Endodermal cell (in vitro differentiated cells): ENCODE measurements around the gene FARP1. TPM values are rescaled to one million over a fixed set of nuclear protein-coding genes. Genes with fewer than 3 reads are reported as not detected.

Experiments
- DNase-seq: peaks from one replicate; pipeline ENCODE4 v3.0.0-alpha.2; 2017
- H3K27ac ChIP-seq: 2 replicates; pipeline ENCODE4 v1.5.1; 2013; ENCODE audit warnings: mild to moderate bottlenecking, low read depth, low read length, moderate library complexity
- H3K27me3 ChIP-seq: 2 replicates; pipeline ENCODE4 v1.6.1; 2013; ENCODE audit warnings: mild to moderate bottlenecking, low read length, moderate library complexity; ENCODE audit not compliant: insufficient read depth, control insufficient read depth, poor library complexity, severe bottlenecking
- H3K36me3 ChIP-seq: 2 replicates; pipeline ENCODE4 v1.7.0; 2013; ENCODE audit warnings: mild to moderate bottlenecking, low read length, moderate library complexity; ENCODE audit not compliant: control insufficient read depth, insufficient read depth
- H3K4me1 ChIP-seq: one replicate; pipeline ENCODE4 v1.7.0; 2013; ENCODE audit warnings: low read length; ENCODE audit not compliant: control insufficient read depth, insufficient read depth
- H3K4me3 ChIP-seq: 2 replicates; pipeline ENCODE4 v1.5.1; 2013; ENCODE audit warnings: mild to moderate bottlenecking, low read length, moderate library complexity
- H3K9ac ChIP-seq: 2 replicates; pipeline ENCODE4 v1.6.1; 2013; ENCODE audit warnings: mild to moderate bottlenecking, low read length, moderate library complexity; ENCODE audit not compliant: poor library complexity, severe bottlenecking; ENCODE audit errors: extremely low read depth
- H3K9me3 ChIP-seq: 2 replicates; pipeline ENCODE4 v1.6.1; 2013; ENCODE audit warnings: mild to moderate bottlenecking, low read length, moderate library complexity; ENCODE audit not compliant: control insufficient read depth
- H3K27ac Mint-ChIP-seq: 2 replicates; pipeline ENCODE4 v1.8.0; 2020; ENCODE audit warnings: mixed read lengths
- H3K27me3 Mint-ChIP-seq: 2 replicates; pipeline ENCODE4 v1.8.0; 2021; ENCODE audit warnings: mild to moderate bottlenecking, mixed read lengths; ENCODE audit not compliant: insufficient read depth
- H3K36me3 Mint-ChIP-seq: 2 replicates; pipeline ENCODE4 v1.8.0; 2020; ENCODE audit warnings: low read depth, mixed read lengths
- H3K4me1 Mint-ChIP-seq: 2 replicates; pipeline ENCODE4 v1.8.0; 2020; ENCODE audit warnings: mixed read lengths
- H3K4me3 Mint-ChIP-seq: 2 replicates; pipeline ENCODE4 v1.8.0; 2020; ENCODE audit warnings: mild to moderate bottlenecking, moderate library complexity, mixed read lengths
- H3K9me3 Mint-ChIP-seq: 2 replicates; pipeline ENCODE4 v1.8.0; 2020; ENCODE audit warnings: mild to moderate bottlenecking, mixed read lengths
- WGBS, 2 experiments: methylation state at CpG; one replicate each; pipeline versions ENCODE4 v1.1.5 to v1.1.7; 2013; ENCODE audit warnings: missing lambda C conversion rate in 2 of 2, mixed read lengths in 1 of 2; ENCODE audit not compliant: insufficient coverage in 1 of 2, insufficient read length in 1 of 2; 5-methylcytosine and 5-hydroxymethylcytosine counted together
- total RNA-seq, 2 donors: library from RNA; stranded (reverse); fragmentation: NEBNext Ultra II Directional in 1 of 2; extraction: Animal tissue kit (Norgen Biotek cat#: 25700) in 1 of 2; gene quantifications; 2 replicates in 1 of 2; 3 replicates in 1 of 2; pipeline ENCODE4 v1.2.1, GENCODE V29; 2021
- TF ChIP-seq, protein P1 (sequence below): fragments of 200-600 bp; sonication (generic); conservative IDR thresholded peaks from 2 replicates; pipeline ENCODE4 v1.5.0; 2021; ENCODE audit warnings: antibody characterized with exemption, mild to moderate bottlenecking

The FARP1 gene
- total RNA-seq, 2 donors from 2014 or later, result 237 to 319 TPM

DNA sequence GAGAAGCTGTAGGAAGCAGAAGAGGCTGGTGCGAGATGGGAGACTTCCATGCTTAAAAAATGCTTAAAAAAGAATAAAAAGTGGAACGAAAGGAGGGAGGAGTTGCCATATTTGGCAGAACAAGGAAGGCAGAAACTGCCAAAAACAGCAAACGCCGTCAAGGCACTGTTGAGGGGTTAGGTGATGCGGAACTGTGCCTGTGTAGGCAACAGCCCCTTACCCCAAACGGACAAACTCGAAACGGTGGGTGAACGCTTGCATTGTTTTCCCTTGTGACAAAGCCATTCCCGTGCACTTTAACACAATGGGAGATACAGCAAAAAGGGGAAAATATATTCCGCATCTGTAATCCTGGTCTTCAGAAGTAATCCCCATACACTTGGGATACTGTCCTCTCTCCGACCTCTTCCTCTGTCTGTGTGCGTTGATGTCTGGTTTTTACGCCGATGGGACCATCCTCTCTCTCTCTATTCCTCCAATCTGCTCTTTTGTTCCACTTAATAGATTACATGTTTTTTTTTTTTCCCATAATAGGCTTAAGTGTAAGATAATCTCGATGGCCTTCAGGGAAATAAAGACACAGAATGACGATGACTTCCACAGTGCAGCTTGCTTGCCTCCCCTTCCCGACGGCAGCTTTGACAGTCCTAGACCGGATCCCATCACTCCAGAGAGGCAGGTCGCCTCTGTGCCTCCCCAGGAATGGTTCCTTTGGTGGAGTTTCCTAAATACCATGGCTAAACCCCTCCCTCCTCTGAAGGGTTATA, 166.9 kb downstream of the FARP1 start:
- Mint-ChIP-seq H3K4me1 (peaks cover 60% of the 10 kb centered on the region), H3K9me3 (no peaks in the 10 kb centered on the region), H3K27ac (no peak overlapping the region), H3K36me3 (peaks cover 24% of the 10 kb centered on the region), H3K27me3 (no peaks in the 10 kb centered on the region), H3K4me3 (no peak overlapping the region)
- Histone ChIP-seq H3K9me3 (no peaks in the 10 kb centered on the region), H3K36me3 (peaks cover 31% of the 10 kb centered on the region), H3K9ac (no peak overlapping the region), H3K4me1 (peaks cover 31% of the 10 kb centered on the region), H3K27ac (no peak overlapping the region), H3K27me3 (no peaks in the 10 kb centered on the region), H3K4me3 (no peak overlapping the region)
- DNase-seq, result no peak
- 91% methylated on average over 19 to 21 of the region's 21 CpGs for WGBS, 2 experiments
- TF ChIP-seq, protein P1, sequence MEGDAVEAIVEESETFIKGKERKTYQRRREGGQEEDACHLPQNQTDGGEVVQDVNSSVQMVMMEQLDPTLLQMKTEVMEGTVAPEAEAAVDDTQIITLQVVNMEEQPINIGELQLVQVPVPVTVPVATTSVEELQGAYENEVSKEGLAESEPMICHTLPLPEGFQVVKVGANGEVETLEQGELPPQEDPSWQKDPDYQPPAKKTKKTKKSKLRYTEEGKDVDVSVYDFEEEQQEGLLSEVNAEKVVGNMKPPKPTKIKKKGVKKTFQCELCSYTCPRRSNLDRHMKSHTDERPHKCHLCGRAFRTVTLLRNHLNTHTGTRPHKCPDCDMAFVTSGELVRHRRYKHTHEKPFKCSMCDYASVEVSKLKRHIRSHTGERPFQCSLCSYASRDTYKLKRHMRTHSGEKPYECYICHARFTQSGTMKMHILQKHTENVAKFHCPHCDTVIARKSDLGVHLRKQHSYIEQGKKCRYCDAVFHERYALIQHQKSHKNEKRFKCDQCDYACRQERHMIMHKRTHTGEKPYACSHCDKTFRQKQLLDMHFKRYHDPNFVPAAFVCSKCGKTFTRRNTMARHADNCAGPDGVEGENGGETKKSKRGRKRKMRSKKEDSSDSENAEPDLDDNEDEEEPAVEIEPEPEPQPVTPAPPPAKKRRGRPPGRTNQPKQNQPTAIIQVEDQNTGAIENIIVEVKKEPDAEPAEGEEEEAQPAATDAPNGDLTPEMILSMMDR, result no peak

DNA sequence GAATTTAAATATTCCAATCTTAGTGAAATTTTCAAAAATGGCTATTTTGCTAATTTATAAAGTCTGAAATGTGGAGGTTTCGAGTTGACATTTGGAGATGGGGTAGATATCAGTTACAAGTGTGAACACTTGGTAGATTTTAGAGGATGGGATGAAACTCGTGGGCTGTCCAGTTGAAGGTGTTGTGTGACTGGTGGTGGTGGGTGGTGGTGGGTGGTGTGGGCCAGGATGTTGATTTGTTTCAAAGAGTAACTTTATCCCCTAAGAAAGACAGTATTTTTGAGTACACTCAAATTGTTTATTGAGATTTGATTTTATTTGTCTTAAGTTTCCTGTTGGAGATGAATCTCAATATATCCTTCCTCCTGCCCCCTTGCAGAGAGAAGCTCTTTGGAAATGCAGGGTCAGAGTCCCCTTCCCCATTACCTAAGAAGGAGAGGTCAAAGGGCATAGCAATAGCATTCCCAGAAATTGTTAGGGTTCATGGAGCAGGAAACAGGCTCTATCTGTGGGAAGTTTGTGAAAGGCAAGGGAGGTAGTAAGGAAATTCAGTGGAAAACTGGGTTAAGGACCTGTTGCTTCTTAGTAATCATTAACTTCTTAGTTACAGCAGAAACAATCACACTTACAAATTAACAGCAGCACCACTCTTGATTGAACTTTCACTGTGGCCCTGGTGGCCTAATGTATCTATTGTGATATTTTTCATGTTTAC, 167.7 kb downstream of the FARP1 start:
- 81 to 100% methylated on average over 1 to 2 of the region's 2 CpGs for WGBS, 2 experiments
- H3K9me3 ChIP-seq, result no peaks in the 10 kb centered on the region
- H3K27me3 ChIP-seq, result no peaks in the 10 kb centered on the region
- peaks cover 24% of the 10 kb centered on the region for H3K36me3 Mint-ChIP-seq
- peaks cover 33% of the 10 kb centered on the region for H3K36me3 ChIP-seq
- H3K9ac ChIP-seq, result peak overlapping the region; percentile 8
- no peak overlapping the region for H3K27ac ChIP-seq
- no peak overlapping the region for H3K4me3 ChIP-seq
- H3K27ac Mint-ChIP-seq, result peak overlapping the region; percentile 70
- no peak for DNase-seq
- peaks cover 36% of the 10 kb centered on the region for H3K4me1 ChIP-seq
- H3K27me3 Mint-ChIP-seq, result no peaks in the 10 kb centered on the region
- no peaks in the 10 kb centered on the region for H3K9me3 Mint-ChIP-seq
- H3K4me3 Mint-ChIP-seq, result peak overlapping the region; percentile 25
- H3K4me1 Mint-ChIP-seq, result peaks cover 69% of the 10 kb centered on the region
- TF ChIP-seq, protein P1, result no peak

DNA sequence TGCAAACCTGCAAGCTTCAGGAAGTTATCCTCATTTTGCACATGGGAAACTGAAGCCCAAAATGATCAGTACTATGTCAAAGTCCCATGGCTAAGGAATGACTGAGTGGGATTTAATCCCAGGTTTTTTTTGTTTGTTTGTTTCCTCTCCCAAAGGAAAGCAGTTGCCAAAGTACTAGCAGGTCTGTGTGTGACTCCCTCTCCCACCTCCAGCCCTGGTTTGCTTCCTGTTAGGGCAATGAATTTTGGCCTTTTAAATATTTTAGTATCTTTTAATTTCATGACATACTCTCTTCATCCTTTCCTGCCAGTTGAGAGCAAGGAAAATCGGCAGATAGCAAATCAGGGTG, 168.3 kb downstream of the FARP1 start:
- Histone ChIP-seq H3K9me3 (no peaks in the 10 kb centered on the region), H3K36me3 (peaks cover 33% of the 10 kb centered on the region), H3K27ac (no peak overlapping the region), H3K4me3 (no peak overlapping the region), H3K4me1 (peaks cover 36% of the 10 kb centered on the region), H3K9ac (peak overlapping the region; percentile 8), H3K27me3 (no peaks in the 10 kb centered on the region)
- H3K27ac Mint-ChIP-seq, result peak overlapping the region; percentile 40
- H3K27me3 Mint-ChIP-seq, result no peaks in the 10 kb centered on the region
- peak overlapping the region; percentile 25 for H3K4me3 Mint-ChIP-seq
- peaks cover 24% of the 10 kb centered on the region for H3K36me3 Mint-ChIP-seq
- 93 to 100% methylated on average over 1 of the region's 1 CpG for WGBS, 2 experiments
- peaks cover 74% of the 10 kb centered on the region for H3K4me1 Mint-ChIP-seq
- TF ChIP-seq, protein P1, result no peak
- DNase-seq, result no peak
- H3K9me3 Mint-ChIP-seq, result no peaks in the 10 kb centered on the region
